ENCODE measurements around the gene IFI16.
"Not testable (repeated sequence)": the region's sequence is repeated elsewhere in the genome, so short reads cannot be mapped to it uniquely, and the experiment has no call there.

IFI16 gene

GRCh38 chr1:159091180-159091560 is 81.5 kb downstream of the IFI16 start:
- in situ Hi-C loops (cut with MboI; ENCODE audit: low sequenced_read_pairs), result no loop called here

GRCh38 chr1:159091607-159092031 is 81.9 kb downstream of the IFI16 start:
- in situ Hi-C loops (cut with MboI; ENCODE audit: low sequenced_read_pairs), result no loop called here

- in situ Hi-C loops (cut with MboI; ENCODE audit: low sequenced_read_pairs), result no loop called here
These were observed 82.5 kb downstream of the IFI16 start for GRCh38 chr1:159092036-159092760.

GRCh38 chr1:159098596-159098995 is 88.9 kb downstream of the IFI16 start:
- in situ Hi-C loops (cut with MboI; ENCODE audit: low sequenced_read_pairs), result no loop called here

- in situ Hi-C loops (cut with MboI; ENCODE audit: low sequenced_read_pairs), result no loop called here
These were observed 90.9 kb downstream of the IFI16 start for GRCh38 chr1:159100589-159100988.

GRCh38 chr1:159103021-159103420 is 93.3 kb downstream of the IFI16 start:
- in situ Hi-C loops (cut with MboI; ENCODE audit: low sequenced_read_pairs), result not testable (repeated sequence)

All from hTERT RPE-1 (cell line).